Measurements from ENCODE around the gene DEGS2. TPM values are rescaled to one million over a fixed set of nuclear protein-coding genes. Genes with fewer than 3 reads are reported as not detected.

The DEGS2 gene
- total RNA-seq, 1 donor from 2014 or later: not detected

GRCh38 chr14:100114109-100114765, 45.2 kb downstream of the DEGS2 start:
- Mint-ChIP-seq H3K4me3 (no peak overlapping the region), H3K36me3 (ENCODE audit: low read depth) (no peaks in the 10 kb centered on the region), H3K27ac (ENCODE audit: unreplicated experiment) (peak overlapping the region; percentile 84), H3K4me1 (peaks cover 42% of the 10 kb centered on the region), H3K9me3 (no peaks in the 10 kb centered on the region), H3K27me3 (ENCODE audit: low read depth) (no peaks in the 10 kb centered on the region)
- no peak for DNase-seq (ENCODE audit: low read depth, low spot score)
- TF ChIP-seq CTCF (conservative IDR thresholded peaks at IDR 0.05): no peak

GRCh38 chr14:100111931-100112704, 47.3 kb downstream of the DEGS2 start:
- Mint-ChIP-seq H3K36me3 (ENCODE audit: low read depth) (peaks cover 4% of the 10 kb centered on the region), H3K4me1 (peaks cover 54% of the 10 kb centered on the region), H3K9me3 (no peaks in the 10 kb centered on the region), H3K27me3 (ENCODE audit: low read depth) (no peaks in the 10 kb centered on the region), H3K4me3 (no peak overlapping the region), H3K27ac (ENCODE audit: unreplicated experiment) (peak overlapping the region; percentile 10)
- TF ChIP-seq CTCF (conservative IDR thresholded peaks at IDR 0.05): no peak
- no peak for DNase-seq (ENCODE audit: low read depth, low spot score)

- H3K9me3 Mint-ChIP-seq: no peaks in the 10 kb centered on the region
- no peak for TF ChIP-seq CTCF (conservative IDR thresholded peaks at IDR 0.05)
- peaks cover 51% of the 10 kb centered on the region for H3K4me1 Mint-ChIP-seq
Measured at GRCh38 chr14:100110816-100111215, 48.6 kb downstream of the DEGS2 start.

GRCh38 chr14:100109594-100109955, 49.9 kb downstream of the DEGS2 start:
- H3K27me3 Mint-ChIP-seq (ENCODE audit: low read depth): no peaks in the 10 kb centered on the region
- peaks cover 39% of the 10 kb centered on the region for H3K4me1 Mint-ChIP-seq
- H3K27ac Mint-ChIP-seq (ENCODE audit: unreplicated experiment): no peak overlapping the region
- peaks cover 4% of the 10 kb centered on the region for H3K36me3 Mint-ChIP-seq (ENCODE audit: low read depth)
- no peaks in the 10 kb centered on the region for H3K9me3 Mint-ChIP-seq
- DNase-seq (ENCODE audit: low read depth, low spot score): no peak
- no peak overlapping the region for H3K4me3 Mint-ChIP-seq
- no peak for TF ChIP-seq CTCF (conservative IDR thresholded peaks at IDR 0.05)

More at GRCh38 chr14:100110816-100111215, 48.6 kb downstream of the DEGS2 start:
- H3K36me3 Mint-ChIP-seq (ENCODE audit: low read depth): peaks cover 4% of the 10 kb centered on the region
- H3K27ac Mint-ChIP-seq (ENCODE audit: unreplicated experiment): no peak overlapping the region
- H3K27me3 Mint-ChIP-seq (ENCODE audit: low read depth): no peaks in the 10 kb centered on the region
- H3K4me3 Mint-ChIP-seq: no peak overlapping the region
- DNase-seq (ENCODE audit: low read depth, low spot score): no peak

- Mint-ChIP-seq H3K4me3 (no peak overlapping the region), H3K27me3 (ENCODE audit: low read depth) (no peaks in the 10 kb centered on the region), H3K36me3 (ENCODE audit: low read depth) (peaks cover 4% of the 10 kb centered on the region), H3K4me1 (peaks cover 39% of the 10 kb centered on the region), H3K27ac (ENCODE audit: unreplicated experiment) (no peak overlapping the region), H3K9me3 (no peaks in the 10 kb centered on the region)
- DNase-seq (ENCODE audit: low read depth, low spot score): no peak
- no peak for TF ChIP-seq CTCF (conservative IDR thresholded peaks at IDR 0.05)
Measured at GRCh38 chr14:100108840-100109593, 50.4 kb downstream of the DEGS2 start.
